HS-5 (cell line): Measurements from ENCODE around the gene SECTM1.
"Not testable (repeated sequence)": the region's sequence is repeated elsewhere in the genome, so short reads cannot be mapped to it uniquely, and the experiment has no call there.

Source experiments
- DNase-seq: peaks from one replicate; pipeline ENCODE4 v3.0.0-alpha.2; 2012; ENCODE audit warnings: low read depth

Gene SECTM1

DNA sequence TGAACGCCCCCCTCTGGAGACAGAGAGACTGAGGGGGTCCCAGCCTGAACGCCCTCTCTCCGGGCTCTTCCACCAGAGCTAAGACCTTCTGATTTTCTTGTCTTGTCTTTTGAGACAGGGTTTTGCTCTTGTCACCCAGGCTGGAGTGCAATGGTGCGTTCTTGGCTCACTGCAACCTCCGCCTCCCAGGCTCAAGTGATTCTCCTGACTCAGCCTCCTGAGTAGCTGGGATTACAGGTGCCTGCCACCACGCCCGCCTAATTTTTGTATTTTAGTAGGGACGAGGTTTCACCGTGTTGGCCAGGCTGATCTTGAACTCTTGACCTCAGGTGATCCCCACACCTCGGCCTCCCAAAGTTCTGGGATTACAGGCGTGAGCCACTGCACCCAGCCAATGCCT lies 14.4 kb upstream of the SECTM1 start:
- DNase-seq, result not testable (repeated sequence)

GRCh38 chr17:82346342-82347300 lies 13.1 kb upstream of the SECTM1 start:
- DNase-seq, result no peak

- no peak for DNase-seq
These were observed 11.8 kb upstream of the SECTM1 start for GRCh38 chr17:82345151-82345976.

GRCh38 chr17:82344175-82344907 lies 10.8 kb upstream of the SECTM1 start:
- no peak for DNase-seq

DNA sequence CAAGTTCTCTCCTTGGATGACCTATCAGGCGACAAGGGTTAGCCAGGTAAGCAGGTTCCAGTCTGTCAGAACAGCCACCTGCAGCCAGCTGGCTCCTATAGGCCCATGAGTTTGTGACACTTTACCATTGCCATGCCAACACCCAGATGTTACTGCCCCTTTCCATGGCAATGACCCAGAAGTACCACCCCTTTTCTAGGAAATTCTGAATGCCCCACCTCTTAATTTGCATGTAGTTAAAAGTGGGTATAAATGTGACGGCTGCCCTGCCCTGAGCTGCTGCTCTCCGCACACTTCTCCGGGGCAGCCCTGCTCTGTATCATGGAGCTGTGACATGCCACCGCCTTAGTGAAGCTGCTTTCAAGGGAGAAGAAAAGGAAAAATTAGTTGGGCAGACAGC lies 10.0 kb upstream of the SECTM1 start:
- no peak for DNase-seq

- DNase-seq, result no peak
These were observed 9.0 kb upstream of the SECTM1 start for GRCh38 chr17:82342361-82343079.

GRCh38 chr17:82339634-82340580 lies 6.3 kb upstream of the SECTM1 start:
- DNase-seq, result no peak

DNA sequence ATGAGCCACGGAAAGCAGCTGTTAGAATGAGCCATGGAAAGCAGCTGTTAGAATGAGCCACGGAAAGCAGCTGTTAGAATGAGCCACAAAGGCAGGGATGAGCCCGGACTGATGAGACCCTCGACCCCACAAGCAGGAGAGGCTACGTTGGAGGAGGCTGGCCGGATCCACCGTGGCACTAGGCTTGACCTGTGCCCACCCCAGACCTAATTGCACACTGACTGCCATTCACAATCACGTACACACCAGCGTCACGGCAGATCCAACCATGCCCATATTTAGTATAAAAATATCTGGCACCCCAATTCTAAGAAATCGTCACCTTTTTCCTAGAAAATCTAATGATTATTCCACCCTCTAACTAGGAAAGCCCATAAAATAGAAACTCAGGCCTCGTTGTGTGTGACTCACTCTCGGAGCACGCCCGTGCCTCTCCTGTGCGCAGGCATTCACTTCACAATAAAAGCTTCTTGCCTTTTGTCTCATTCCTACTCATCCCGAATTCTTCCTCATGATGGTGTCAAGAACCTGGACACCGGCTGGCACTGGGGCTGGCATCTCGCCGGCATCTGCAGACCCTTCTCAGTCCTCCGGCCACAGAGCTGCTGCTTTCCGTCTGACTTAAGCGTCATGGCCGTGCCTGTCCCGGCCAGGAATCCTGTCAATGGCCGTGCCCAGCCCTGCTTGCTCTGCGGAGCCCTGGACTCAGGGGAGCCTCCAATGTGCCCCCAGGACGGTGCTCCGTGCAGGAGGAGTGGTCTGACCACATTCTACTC lies 5.5 kb upstream of the SECTM1 start:
- DNase-seq, result peak; percentile 60

DNA sequence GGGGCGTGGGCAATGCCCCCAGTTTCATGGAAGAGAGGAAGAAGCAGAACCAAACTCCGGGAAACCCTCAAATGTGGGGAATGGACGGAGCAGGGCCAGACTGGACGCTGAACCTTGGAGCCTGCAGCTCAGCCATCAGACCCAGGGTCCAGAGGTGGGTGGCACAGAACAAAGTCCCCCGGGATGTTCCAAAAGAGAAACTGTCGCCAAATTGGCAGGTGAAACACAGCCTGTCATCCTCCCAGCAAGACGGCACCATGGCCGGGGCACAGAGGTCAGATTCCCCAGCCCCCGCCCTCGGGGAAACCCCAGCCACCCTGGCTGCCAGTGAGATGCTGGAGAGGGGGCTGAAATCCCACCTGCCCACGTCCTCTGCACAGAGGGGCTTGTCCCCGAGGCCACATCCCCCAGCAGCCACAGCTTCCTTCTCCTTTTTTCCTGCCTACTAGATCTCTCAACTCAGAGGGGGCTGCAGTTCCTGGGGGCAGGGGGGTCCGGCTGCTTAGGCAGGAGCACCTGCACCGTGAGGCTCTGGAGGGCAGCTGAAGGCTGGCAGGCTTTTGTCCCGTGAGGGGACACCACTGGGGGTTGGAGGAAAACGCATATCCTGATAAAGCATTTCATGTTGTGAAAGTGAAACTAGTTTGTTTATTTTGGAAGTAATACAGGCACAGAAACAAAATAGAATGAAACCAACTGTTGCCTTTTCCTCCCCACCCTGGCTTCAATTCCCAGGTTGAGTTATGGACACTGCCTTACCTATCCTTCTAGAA lies 1.2 kb upstream of the SECTM1 start:
- DNase-seq, result no peak

DNA sequence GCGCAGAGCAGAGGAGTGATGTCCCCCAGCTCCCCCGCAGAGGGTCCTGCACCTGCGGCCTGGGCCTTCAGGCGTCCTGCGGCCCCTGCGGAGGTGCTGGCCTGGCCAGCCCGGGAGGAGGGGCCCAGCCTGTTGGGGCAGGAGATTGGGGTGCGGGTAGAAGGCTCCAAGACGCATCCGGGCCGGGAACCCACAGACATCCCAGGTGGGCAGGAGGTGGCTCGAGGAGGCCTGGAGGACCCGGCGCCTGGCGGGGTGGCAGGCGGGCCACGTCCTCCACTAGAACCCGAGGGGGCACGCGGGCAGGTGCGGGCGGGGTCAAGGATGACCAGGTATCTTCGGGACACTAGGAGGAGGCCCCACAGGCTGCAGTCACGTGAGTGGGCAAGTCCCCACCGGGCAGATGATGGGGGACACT lies 647 bp upstream of the SECTM1 start:
- no peak for DNase-seq

DNA sequence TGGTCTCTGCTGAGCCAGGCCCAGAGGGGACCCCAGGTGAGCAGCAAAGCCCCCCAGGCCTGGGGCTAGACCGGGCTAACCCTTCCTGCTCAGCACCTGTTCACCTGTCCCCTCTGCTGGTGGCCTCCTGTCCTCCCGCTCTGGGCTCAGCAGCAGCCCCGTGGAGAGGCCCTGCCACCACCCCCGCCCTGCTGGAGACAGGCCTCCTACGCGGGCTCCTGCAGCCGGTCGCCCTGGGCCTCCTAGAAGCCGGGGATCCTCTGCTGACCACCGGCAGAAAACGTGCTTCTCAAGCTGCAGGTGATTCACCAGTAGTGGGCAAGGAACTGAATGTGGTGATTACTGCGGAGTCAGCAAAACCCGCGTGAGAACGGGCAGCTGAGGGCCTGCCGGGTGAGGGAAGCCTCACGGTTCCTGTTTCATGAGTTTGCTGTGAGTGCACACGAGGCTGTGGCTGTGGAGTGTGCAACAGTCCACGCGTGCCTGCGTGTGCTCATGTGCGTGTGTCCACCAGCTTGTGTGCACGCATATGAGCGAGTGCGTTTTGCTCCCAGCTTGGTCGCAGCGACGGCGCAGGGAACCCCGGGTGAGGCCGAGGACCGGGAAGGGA lies 792 bp downstream of the SECTM1 start:
- DNase-seq, result no peak

GRCh38 chr17:82331345-82331939 lies 2.1 kb downstream of the SECTM1 start:
- DNase-seq, result no peak

DNA sequence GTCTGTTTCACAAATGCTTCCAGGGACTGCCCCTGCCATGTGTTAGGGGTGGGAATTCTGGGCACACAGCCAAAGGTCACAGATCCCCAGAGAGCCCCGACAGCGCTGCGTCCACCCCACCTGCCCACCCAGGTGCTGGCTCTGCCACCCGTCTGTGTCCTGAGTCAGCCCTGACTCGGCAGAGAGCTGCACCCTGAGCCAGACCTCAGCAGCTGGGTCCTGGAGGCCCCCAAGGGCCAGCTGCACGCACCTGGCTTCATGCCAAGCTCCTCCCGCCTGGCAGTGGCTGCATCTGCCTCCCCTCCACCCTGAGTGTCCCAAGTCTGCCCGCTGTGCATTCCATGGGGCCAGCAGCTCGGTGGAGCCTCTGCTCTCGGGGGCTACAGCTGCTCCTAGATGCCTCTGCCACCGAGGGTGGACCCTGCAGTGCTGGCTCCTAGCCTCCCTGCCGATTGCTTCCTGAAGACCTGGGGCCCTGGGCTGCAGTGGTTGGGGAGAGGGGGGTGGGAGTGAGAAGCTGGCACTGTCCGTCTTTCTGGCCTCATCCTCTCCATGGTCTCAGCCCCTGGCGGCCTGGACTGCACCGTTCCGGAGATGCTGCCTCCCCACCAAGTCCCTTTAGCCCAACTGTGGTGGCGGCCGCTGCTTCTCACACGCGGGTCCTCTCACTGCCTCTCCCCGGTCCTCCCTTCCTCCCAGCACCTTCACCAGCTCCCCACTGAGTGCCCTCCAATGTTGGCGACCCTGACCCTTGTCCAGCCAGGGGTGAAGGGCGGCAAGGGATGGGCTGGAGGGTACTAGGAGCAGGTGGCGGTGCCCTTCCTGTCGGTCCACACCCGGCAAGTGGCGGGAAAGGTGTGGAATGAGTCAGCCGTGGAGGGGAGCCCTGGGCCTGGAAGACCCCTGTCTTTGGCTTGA lies 3.0 kb downstream of the SECTM1 start:
- no peak for DNase-seq

DNA sequence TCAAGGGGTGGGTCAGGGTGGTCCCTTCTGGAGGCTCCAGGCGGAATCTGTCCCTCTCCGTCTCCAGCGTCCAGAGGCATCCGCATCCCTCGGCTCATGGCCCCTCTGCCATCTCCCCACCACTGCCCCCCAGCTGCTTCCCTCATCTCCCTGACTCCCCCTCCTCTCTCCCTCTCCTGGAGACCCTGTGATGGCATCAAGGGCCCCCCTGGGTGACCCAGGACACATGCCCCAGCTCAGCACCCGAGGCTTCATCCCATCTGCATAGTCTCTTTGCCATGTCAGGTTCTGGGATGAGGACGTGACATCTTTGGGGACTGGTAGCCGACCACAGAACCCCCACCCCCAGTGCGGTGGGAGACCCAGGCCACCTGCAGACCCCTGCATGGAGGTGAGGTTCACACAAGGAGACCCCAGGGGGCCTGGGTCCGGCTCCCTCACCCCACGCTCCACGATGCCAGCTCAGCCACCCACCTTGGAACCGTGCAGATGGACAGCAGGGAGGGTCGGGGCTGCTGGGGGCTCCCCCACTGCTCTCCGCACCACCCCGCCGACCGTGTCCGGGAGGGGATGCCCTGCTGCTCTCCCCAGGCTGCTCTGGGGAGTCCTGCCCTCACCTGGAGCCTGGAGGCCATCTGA lies 3.8 kb downstream of the SECTM1 start:
- DNase-seq, result no peak

GRCh38 chr17:82328994-82329507 lies 4.5 kb downstream of the SECTM1 start:
- DNase-seq, result no peak
